ENCODE data around the gene CETN2. TPM values are rescaled to one million over a fixed set of nuclear protein-coding genes. Genes with fewer than 3 reads are reported as not detected.

Gene CETN2
- total and polyA plus RNA-seq, 2 donors (not counting 3 experiments of a cell fraction or from before 2014, with no cell fraction given) = 15.4 to 28.2 TPM

DNA sequence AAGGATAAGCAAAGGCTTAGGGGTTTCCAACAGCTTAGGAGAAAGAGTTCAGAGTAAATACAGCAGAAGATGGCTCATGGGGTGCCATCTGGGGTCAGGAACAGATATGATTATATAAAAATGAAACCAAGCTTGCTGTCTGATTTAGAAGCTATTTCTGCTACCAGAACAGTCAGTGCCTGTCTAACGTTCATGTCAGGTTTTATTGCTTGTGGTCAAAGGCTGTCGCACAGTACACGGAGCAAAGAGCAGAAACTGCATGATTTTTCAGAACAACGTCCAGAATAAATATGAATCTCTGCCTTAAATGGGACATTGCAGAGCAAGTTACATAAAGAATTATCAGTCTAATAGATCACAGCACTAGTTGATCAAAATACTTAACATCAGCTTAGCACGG is 17.4 kb downstream of the CETN2 start:
- no peak overlapping the region for H3K4me2 ChIP-seq (ENCODE audit: insufficient read depth, low read length)
- no peak overlapping the region for H3K9ac ChIP-seq (replicated peaks; ENCODE audit: extremely low read depth, insufficient read depth, low read length)
- no TSS peak for BruUV-seq (replicated peaks)
- H3K9me3 ChIP-seq (replicated peaks; ENCODE audit: control insufficient read depth, insufficient read depth, low read length) = no peaks in the 10 kb centered on the region
- H4K20me1 ChIP-seq (replicated peaks; ENCODE audit: control insufficient read depth, extremely low read depth, insufficient read depth, low read length) = no peaks in the 10 kb centered on the region
- dilution Hi-C loops (cut with MboI; ENCODE audit: extremely low pct_ligation_motif_present, low sequenced_read_pairs) = no loop called here
- no peaks in the 10 kb centered on the region for H3K36me3 ChIP-seq (ENCODE audit: control insufficient read depth in 2 of 2, extremely low read depth in 1 of 2, insufficient read depth in 2 of 2, low read length in 2 of 2)
- no peak overlapping the region for H3K4me3 ChIP-seq (replicated peaks in 1 of 3; ENCODE audit: insufficient read depth in 1 of 3, low read depth in 1 of 3, low read length in 3 of 3)
- DNase-seq (ENCODE audit: low read depth, low spot score) (no peak), FAIRE-seq (no peak)
- H3K4me1 ChIP-seq (ENCODE audit: control insufficient read depth, extremely low read depth, insufficient read depth, low read length) = no peaks in the 10 kb centered on the region
- H2AFZ ChIP-seq (ENCODE audit: low read depth, low read length) = no peak overlapping the region
- no peak for TF ChIP-seq FOS (IDR thresholded peaks at IDR 0.05; ENCODE audit: borderline replicate concordance, insufficient read depth, low read length)
- TF ChIP-seq, protein P1, sequence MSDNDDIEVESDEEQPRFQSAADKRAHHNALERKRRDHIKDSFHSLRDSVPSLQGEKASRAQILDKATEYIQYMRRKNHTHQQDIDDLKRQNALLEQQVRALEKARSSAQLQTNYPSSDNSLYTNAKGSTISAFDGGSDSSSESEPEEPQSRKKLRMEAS (IDR thresholded peaks at IDR 0.05; ENCODE audit: insufficient read depth, insufficient read length) = no peak
- TF ChIP-seq MYC (IDR thresholded peaks at IDR 0.05; ENCODE audit: low read depth, low read length) = no peak
- no peaks in the 10 kb centered on the region for H3K9me1 ChIP-seq (replicated peaks; ENCODE audit: control insufficient read depth, extremely low read depth, insufficient read depth, low read length)
- H3K27ac ChIP-seq (ENCODE audit: insufficient read depth, low read depth, low read length) = no peak overlapping the region
- intact Hi-C loops (cut with micrococcal nuclease) = no loop called here
- H3K27me3 ChIP-seq (ENCODE audit: control insufficient read depth in 2 of 2, insufficient read depth in 2 of 2, low read length in 2 of 2) = peaks cover 0 to 2% of the 10 kb centered on the region in 2 experiments
- ChIA-PET POLR2A (no interaction called here), CTCF (interaction anchor here (1.2 to 1.7 kb wide), 2 partner anchors 171 to 987 kb away, joined by 3 to 4 read pairs; no protein-coding TSS in a partner anchor)
- H3K79me2 ChIP-seq (ENCODE audit: control insufficient read depth, insufficient read depth, low read length) = no peaks in the 10 kb centered on the region

DNA sequence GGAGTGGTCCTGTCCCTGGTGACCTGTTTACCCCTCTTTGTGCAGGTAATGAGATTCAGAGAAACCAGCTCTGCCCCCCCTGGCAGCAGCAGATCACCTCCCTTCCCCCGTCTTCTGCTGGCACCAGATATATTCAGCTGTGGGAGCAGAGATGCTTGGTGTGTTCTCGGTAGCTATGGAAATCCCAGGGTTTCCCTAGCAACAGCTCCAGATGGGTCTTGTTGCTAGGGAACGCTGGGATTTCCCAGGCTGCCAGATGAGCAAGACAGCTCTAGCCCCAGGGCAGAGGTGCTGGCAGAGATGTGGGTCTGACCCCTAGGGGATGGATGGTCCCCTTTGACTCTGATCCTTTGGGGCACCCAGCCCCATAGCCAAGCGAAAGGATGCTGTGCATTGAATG is 20.2 kb downstream of the CETN2 start:
- DNase-seq (ENCODE audit: low read depth, low spot score) = no peak
- Histone ChIP-seq H3K9me3 (replicated peaks; ENCODE audit: control insufficient read depth, insufficient read depth, low read length) (no peaks in the 10 kb centered on the region), H3K27me3 (ENCODE audit: control insufficient read depth in 2 of 2, insufficient read depth in 2 of 2, low read length in 2 of 2) (peaks cover 0 to 2% of the 10 kb centered on the region in 2 experiments), H4K20me1 (replicated peaks; ENCODE audit: control insufficient read depth, extremely low read depth, insufficient read depth, low read length) (no peaks in the 10 kb centered on the region), H3K9me1 (replicated peaks; ENCODE audit: control insufficient read depth, extremely low read depth, insufficient read depth, low read length) (no peaks in the 10 kb centered on the region), H3K9ac (replicated peaks; ENCODE audit: extremely low read depth, insufficient read depth, low read length) (no peak overlapping the region), H3K4me3 (replicated peaks in 1 of 3; ENCODE audit: insufficient read depth in 1 of 3, low read depth in 1 of 3, low read length in 3 of 3) (no peak overlapping the region), H2AFZ (ENCODE audit: low read depth, low read length) (no peak overlapping the region), H3K4me1 (ENCODE audit: control insufficient read depth, extremely low read depth, insufficient read depth, low read length) (no peaks in the 10 kb centered on the region), H3K27ac (ENCODE audit: insufficient read depth, low read depth, low read length) (no peak overlapping the region), H3K4me2 (ENCODE audit: insufficient read depth, low read length) (no peak overlapping the region), H3K79me2 (ENCODE audit: control insufficient read depth, insufficient read depth, low read length) (no peaks in the 10 kb centered on the region), H3K36me3 (ENCODE audit: control insufficient read depth in 2 of 2, extremely low read depth in 1 of 2, insufficient read depth in 2 of 2, low read length in 2 of 2) (no peaks in the 10 kb centered on the region)
- TF ChIP-seq POLR2A (IDR thresholded peaks at IDR 0.05; ENCODE audit: low read depth, low read length) = no peak
- TF ChIP-seq, protein P2, sequence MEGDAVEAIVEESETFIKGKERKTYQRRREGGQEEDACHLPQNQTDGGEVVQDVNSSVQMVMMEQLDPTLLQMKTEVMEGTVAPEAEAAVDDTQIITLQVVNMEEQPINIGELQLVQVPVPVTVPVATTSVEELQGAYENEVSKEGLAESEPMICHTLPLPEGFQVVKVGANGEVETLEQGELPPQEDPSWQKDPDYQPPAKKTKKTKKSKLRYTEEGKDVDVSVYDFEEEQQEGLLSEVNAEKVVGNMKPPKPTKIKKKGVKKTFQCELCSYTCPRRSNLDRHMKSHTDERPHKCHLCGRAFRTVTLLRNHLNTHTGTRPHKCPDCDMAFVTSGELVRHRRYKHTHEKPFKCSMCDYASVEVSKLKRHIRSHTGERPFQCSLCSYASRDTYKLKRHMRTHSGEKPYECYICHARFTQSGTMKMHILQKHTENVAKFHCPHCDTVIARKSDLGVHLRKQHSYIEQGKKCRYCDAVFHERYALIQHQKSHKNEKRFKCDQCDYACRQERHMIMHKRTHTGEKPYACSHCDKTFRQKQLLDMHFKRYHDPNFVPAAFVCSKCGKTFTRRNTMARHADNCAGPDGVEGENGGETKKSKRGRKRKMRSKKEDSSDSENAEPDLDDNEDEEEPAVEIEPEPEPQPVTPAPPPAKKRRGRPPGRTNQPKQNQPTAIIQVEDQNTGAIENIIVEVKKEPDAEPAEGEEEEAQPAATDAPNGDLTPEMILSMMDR (IDR thresholded peaks at IDR 0.05; ENCODE audit: extremely low read depth in 1 of 2, insufficient read depth in 1 of 2, low read depth in 1 of 2, low read length in 2 of 2) = no peak
- intact Hi-C loops (cut with micrococcal nuclease) = no loop called here
- BruUV-seq (replicated peaks) = no TSS peak
- CTCF ChIA-PET = interaction anchor here (2.9 kb wide), 1 partner anchor 11 kb away, joined by 9 read pairs; no protein-coding TSS in a partner anchor
- FAIRE-seq = no peak
- dilution Hi-C loops (cut with MboI; ENCODE audit: extremely low pct_ligation_motif_present, low sequenced_read_pairs) = no loop called here
- POLR2A ChIA-PET = no interaction called here
